B cell (primary cell): ENCODE results near the gene FAM184A.

ENCODE experiments used
- CTCF ChIP-seq: fragments of 200-600 bp; IDR thresholded peaks from one replicate; pipeline ENCODE4 v1.8.0; 2022; ENCODE audit warnings: antibody characterized with exemption, mild to moderate bottlenecking
- EZH2 ChIP-seq: IDR thresholded peaks from 2 replicates; pipeline ENCODE4 v1.6.1; 2012; ENCODE audit warnings: borderline replicate concordance, low read depth, mild to moderate bottlenecking, moderate library complexity, low read length; ENCODE audit not compliant: insufficient read depth, poor library complexity, severe bottlenecking

- no peak for TF ChIP-seq CTCF
- TF ChIP-seq EZH2: no peak
Measured at GRCh38 chr6:119077391-119077642, 1.1 kb downstream of the FAM184A start.
